Endothelial cell (in vitro differentiated cells): Measurements from ENCODE around the gene EWSR1. TPM values are rescaled to one million over a fixed set of nuclear protein-coding genes. Genes with fewer than 3 reads are reported as not detected.

Experiments
- DNase-seq: peaks from one replicate; pipeline ENCODE4 v3.0.0; 2021; ENCODE audit warnings: low spot score
- H3K27ac Mint-ChIP-seq: one replicate; pipeline ENCODE4 v1.8.0; 2021; ENCODE audit warnings: mixed read lengths, inconsistent platforms; ENCODE audit not compliant: unreplicated experiment
- H3K27me3 Mint-ChIP-seq: one replicate; pipeline ENCODE4 v1.8.0; 2021; ENCODE audit warnings: mild to moderate bottlenecking, moderate library complexity, mixed read lengths, inconsistent platforms; ENCODE audit not compliant: unreplicated experiment
- H3K36me3 Mint-ChIP-seq: one replicate; pipeline ENCODE4 v1.8.0; 2021; ENCODE audit warnings: mild to moderate bottlenecking, low read depth, mixed read lengths, inconsistent platforms; ENCODE audit not compliant: unreplicated experiment
- H3K4me1 Mint-ChIP-seq: one replicate; pipeline ENCODE4 v1.8.0; 2021; ENCODE audit warnings: mild to moderate bottlenecking, mixed read lengths, inconsistent platforms; ENCODE audit not compliant: unreplicated experiment
- H3K4me3 Mint-ChIP-seq: one replicate; pipeline ENCODE4 v1.8.0; 2021; ENCODE audit warnings: mild to moderate bottlenecking, mixed read lengths, inconsistent platforms; ENCODE audit not compliant: unreplicated experiment
- H3K9me3 Mint-ChIP-seq: one replicate; pipeline ENCODE4 v1.8.0; 2021; ENCODE audit warnings: mixed read lengths, inconsistent platforms; ENCODE audit not compliant: unreplicated experiment
- CTCF ChIP-seq: fragments of 200-600 bp; sonication (generic); IDR thresholded peaks from one replicate; pipeline ENCODE4 v1.5.0; 2021; ENCODE audit warnings: antibody characterized with exemption; ENCODE audit not compliant: unreplicated experiment
- total RNA-seq: library from RNA; stranded (reverse); fragmentation: NEBNext Ultra II Directional; extraction: Animal tissue kit (Norgen Biotek cat#: 25700); gene quantifications from one replicate; pipeline ENCODE4 v1.2.1, GENCODE V29; 2021; ENCODE audit not compliant: unreplicated experiment

The EWSR1 gene
- total RNA-seq, 1 donor from 2014 or later = 307 TPM

- peaks cover 35% of the 10 kb centered on the region for H3K4me1 Mint-ChIP-seq
- TF ChIP-seq CTCF = no peak
- peaks cover 42% of the 10 kb centered on the region for H3K36me3 Mint-ChIP-seq
- no peaks in the 10 kb centered on the region for H3K9me3 Mint-ChIP-seq
- peaks cover 13% of the 10 kb centered on the region for H3K27me3 Mint-ChIP-seq
- H3K4me3 Mint-ChIP-seq = no peak overlapping the region
- no peak for DNase-seq
- no peak overlapping the region for H3K27ac Mint-ChIP-seq
Measured at GRCh38 chr22:29272624-29273023, 4.6 kb downstream of the EWSR1 start.

GRCh38 chr22:29275167-29275566 is 7.1 kb downstream of the EWSR1 start:
- Mint-ChIP-seq H3K4me3 (no peak overlapping the region), H3K36me3 (peaks cover 37% of the 10 kb centered on the region), H3K9me3 (no peaks in the 10 kb centered on the region), H3K4me1 (peaks cover 20% of the 10 kb centered on the region), H3K27ac (peak overlapping the region; percentile 48), H3K27me3 (no peaks in the 10 kb centered on the region)
- no peak for DNase-seq
- TF ChIP-seq CTCF = no peak

GRCh38 chr22:29275819-29276565 is 7.9 kb downstream of the EWSR1 start:
- Mint-ChIP-seq H3K27me3 (no peaks in the 10 kb centered on the region), H3K27ac (no peak overlapping the region), H3K36me3 (peaks cover 40% of the 10 kb centered on the region), H3K9me3 (no peaks in the 10 kb centered on the region), H3K4me1 (peaks cover 12% of the 10 kb centered on the region), H3K4me3 (peak overlapping the region; percentile 7)
- DNase-seq = no peak
- no peak for TF ChIP-seq CTCF

- TF ChIP-seq CTCF = no peak
- Mint-ChIP-seq H3K4me3 (peak overlapping the region; percentile 12), H3K27ac (no peak overlapping the region), H3K4me1 (peaks cover 3% of the 10 kb centered on the region), H3K9me3 (no peaks in the 10 kb centered on the region), H3K27me3 (no peaks in the 10 kb centered on the region), H3K36me3 (peaks cover 45% of the 10 kb centered on the region)
- DNase-seq = no peak
Measured at GRCh38 chr22:29277927-29278326, 9.9 kb downstream of the EWSR1 start.

GRCh38 chr22:29284196-29284595 is 16.1 kb downstream of the EWSR1 start:
- Mint-ChIP-seq H3K27ac (no peak overlapping the region), H3K36me3 (peaks cover 58% of the 10 kb centered on the region)

More at GRCh38 chr22:29284196-29284595, 16.1 kb downstream of the EWSR1 start:
- TF ChIP-seq CTCF = no peak
- no peaks in the 10 kb centered on the region for H3K4me1 Mint-ChIP-seq
- H3K9me3 Mint-ChIP-seq = no peaks in the 10 kb centered on the region
- H3K27me3 Mint-ChIP-seq = peaks cover 2% of the 10 kb centered on the region
- H3K4me3 Mint-ChIP-seq = peak overlapping the region; percentile 51
- DNase-seq = no peak
